BE2C (cell line): ENCODE data around the gene AGAP1.

ENCODE experiments used
- DNase-seq: peaks from one replicate; pipeline ENCODE4 v3.0.0-alpha.2; 2020
- H3K27me3 ChIP-seq: fragments of 250-450 bp; sonication (Bioruptor Pico); 2 replicates; pipeline ENCODE4 v1.5.1; 2020; ENCODE audit warnings: mild to moderate bottlenecking
- H3K36me3 ChIP-seq: fragments of 250-450 bp; sonication (Bioruptor Pico); 2 replicates; pipeline ENCODE4 v1.5.1; 2020; ENCODE audit warnings: mild to moderate bottlenecking
- H3K4me1 ChIP-seq: fragments of 250-450 bp; sonication (Bioruptor Pico); 2 replicates; pipeline ENCODE4 v1.5.1; 2020
- H3K4me3 ChIP-seq: 2 replicates; pipeline ENCODE4 v1.5.1; 2011; ENCODE audit warnings: low read depth, low read length
- H3K9me3 ChIP-seq: fragments of 250-450 bp; sonication (Bioruptor Pico); 2 replicates; pipeline ENCODE4 v1.5.1; 2020
- TF ChIP-seq, protein P1 (sequence below): IDR thresholded peaks from 2 replicates; pipeline ENCODE4 v1.5.1; 2012; ENCODE audit warnings: mild to moderate bottlenecking, low read depth, low read length

Gene AGAP1

DNA sequence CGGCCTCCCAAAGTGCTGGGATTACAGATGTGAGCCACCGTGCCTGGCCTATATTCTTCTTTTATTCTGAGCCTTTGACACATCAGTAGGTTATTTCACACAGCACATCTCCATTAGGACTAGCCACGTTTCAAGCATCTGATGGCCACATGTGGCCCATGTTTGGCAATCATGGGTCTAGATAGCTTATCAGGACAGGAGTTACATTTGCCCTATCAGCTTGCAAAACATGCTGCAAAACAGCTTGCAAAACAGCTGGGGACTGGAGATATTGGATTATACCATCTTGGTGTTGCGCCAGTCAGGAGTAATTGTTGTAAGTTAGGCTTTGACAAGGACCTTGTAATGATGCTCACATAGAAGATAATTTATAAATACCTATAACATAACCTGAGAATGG is 579.4 kb downstream of the AGAP1 start:
- Histone ChIP-seq H3K4me1 (no peaks in the 10 kb centered on the region), H3K4me3 (no peak overlapping the region), H3K9me3 (no peaks in the 10 kb centered on the region), H3K36me3 (no peaks in the 10 kb centered on the region), H3K27me3 (no peaks in the 10 kb centered on the region)
- no peak for DNase-seq
- TF ChIP-seq, protein P1, sequence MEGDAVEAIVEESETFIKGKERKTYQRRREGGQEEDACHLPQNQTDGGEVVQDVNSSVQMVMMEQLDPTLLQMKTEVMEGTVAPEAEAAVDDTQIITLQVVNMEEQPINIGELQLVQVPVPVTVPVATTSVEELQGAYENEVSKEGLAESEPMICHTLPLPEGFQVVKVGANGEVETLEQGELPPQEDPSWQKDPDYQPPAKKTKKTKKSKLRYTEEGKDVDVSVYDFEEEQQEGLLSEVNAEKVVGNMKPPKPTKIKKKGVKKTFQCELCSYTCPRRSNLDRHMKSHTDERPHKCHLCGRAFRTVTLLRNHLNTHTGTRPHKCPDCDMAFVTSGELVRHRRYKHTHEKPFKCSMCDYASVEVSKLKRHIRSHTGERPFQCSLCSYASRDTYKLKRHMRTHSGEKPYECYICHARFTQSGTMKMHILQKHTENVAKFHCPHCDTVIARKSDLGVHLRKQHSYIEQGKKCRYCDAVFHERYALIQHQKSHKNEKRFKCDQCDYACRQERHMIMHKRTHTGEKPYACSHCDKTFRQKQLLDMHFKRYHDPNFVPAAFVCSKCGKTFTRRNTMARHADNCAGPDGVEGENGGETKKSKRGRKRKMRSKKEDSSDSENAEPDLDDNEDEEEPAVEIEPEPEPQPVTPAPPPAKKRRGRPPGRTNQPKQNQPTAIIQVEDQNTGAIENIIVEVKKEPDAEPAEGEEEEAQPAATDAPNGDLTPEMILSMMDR: no peak

DNA sequence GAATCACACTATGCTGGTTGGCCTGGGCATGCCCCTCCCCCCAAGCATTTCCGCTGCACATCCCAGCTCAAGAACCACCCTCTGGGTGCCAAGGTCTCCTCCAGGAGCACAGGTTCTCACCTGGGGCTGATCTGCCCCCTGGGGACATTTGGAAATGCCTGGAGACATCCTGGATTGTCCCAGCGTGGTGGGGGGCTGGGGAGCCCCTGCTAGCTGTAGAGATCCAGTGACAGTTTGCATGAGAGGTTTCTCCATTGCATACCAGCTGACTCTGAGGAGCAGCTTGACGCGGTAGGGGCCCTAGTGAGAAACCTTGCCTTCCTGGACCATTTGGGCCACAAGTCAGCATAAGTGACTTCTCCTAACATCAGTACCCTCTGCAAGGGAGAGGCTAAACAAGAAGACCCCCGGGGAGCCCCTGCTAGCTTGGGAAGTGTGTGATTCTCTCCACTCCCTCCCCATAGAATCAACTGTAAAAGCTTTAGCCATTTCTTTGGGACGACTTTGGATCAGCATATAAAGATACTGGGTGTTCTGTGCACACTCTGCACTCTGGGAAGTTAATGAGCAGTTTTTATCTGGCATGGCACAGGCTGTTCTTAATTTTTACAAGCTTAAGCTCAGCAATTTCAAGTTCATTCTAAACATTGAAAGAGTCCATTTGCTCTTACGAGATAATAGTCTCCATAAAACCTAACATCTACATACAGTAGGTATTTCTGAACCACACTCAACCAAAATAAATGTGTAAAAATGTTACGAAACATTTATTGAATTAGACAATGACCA is 580.2 kb downstream of the AGAP1 start:
- Histone ChIP-seq H3K36me3 (no peaks in the 10 kb centered on the region), H3K4me1 (no peaks in the 10 kb centered on the region), H3K4me3 (no peak overlapping the region), H3K27me3 (no peaks in the 10 kb centered on the region), H3K9me3 (no peaks in the 10 kb centered on the region)
- TF ChIP-seq, protein P1: no peak
- no peak for DNase-seq

DNA sequence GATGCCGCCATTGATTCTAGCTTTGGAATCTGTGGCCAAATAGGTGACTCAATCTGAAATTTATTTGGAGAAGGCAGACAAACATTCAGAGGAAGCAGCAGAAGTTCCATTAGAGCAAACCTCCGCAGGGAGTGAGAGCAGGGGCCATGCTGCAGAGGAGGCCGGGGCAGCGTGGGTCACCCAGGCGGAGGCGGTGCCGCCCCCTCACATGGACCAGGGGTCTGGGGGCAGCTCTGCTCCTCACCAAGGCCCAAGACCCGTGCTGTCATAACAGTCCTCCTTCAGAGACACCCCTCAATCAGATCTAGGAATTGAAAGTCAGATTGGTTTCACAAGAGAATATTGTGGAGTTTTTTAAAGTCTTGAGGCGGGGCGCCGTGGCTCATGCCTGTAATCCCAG is 582.0 kb downstream of the AGAP1 start:
- Histone ChIP-seq H3K9me3 (no peaks in the 10 kb centered on the region), H3K36me3 (no peaks in the 10 kb centered on the region), H3K4me1 (no peaks in the 10 kb centered on the region), H3K27me3 (no peaks in the 10 kb centered on the region), H3K4me3 (no peak overlapping the region)
- TF ChIP-seq, protein P1: no peak
- no peak for DNase-seq

DNA sequence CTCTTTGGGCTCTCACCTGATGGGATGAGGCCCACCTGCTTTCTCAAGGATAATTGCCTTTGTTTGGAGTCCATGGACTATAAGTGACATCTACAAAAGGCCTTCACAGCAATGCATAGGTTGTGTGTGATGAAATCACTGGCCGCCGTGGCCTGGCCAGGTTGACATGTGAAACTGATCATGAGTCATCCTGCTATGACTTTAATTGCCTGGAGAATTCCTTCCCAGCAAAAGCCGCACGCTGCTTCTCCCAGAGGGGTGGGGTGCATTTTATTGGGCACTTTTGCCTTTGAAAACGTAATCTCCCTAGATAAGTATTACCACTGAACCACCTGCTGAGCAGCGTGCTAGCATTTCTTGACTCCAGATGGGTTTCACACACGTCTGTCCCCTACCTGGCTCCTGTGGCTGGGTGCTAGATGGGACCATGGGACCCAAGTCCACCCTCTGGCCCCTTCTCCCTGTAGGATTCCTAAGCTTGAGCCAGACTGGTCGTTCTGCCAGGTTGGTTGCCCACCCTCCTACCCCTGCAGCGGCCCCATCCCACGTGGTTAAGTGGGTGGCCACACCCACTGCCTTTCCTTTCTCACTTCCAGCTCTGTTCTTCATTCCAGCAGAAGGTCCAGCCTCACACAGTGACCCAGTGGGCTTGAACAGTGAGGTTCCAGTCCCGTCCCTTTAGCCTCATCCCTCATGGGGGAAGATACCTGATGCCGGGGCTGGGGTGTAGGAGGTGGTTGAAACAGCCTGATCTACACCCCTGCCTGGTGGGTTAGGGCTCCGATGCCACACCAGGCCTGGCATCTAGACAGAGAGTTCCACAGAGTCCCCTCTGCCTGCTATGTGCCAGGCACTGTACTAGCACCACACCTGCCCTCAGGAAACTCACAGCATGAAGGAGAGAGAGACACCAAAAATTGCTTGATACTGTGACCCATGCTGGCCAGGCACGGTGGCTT is 584.7 kb downstream of the AGAP1 start:
- Histone ChIP-seq H3K36me3 (no peaks in the 10 kb centered on the region), H3K9me3 (no peaks in the 10 kb centered on the region), H3K4me3 (no peak overlapping the region), H3K27me3 (no peaks in the 10 kb centered on the region), H3K4me1 (no peaks in the 10 kb centered on the region; the same call in 1 of the 2 replicates)
- DNase-seq: no peak
- TF ChIP-seq, protein P1: no peak

DNA sequence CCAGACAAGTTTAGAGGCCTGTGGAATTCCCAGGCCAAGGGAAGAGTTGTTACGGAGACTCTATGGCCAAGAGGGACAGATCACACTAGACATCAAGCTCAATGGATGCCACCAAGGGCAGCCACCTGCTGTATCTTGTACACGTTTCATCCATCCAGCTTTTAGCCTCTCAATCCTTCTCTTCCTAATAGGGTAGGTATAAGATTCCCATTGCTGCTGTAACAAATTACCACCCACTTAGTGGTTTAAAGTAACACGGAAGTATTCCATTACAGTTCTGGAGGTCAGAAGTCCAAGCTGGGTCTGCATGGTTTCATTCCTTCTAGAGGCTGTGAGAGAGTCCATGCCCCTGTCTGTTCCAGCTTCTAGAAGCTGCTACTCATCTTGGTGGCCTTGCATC is 586.6 kb downstream of the AGAP1 start:
- TF ChIP-seq, protein P1: no peak
- no peak for DNase-seq
- Histone ChIP-seq H3K36me3 (no peaks in the 10 kb centered on the region), H3K4me1 (peaks cover 3% of the 10 kb centered on the region), H3K4me3 (no peak overlapping the region), H3K27me3 (no peaks in the 10 kb centered on the region), H3K9me3 (no peaks in the 10 kb centered on the region)
